ENCODE results near the gene ENTR1.
"Not testable (repeated sequence)": the region's sequence is repeated elsewhere in the genome, so short reads cannot be mapped to it uniquely, and the experiment has no call there.

The ENTR1 gene

GRCh38 chr9:136418182-136419091 is 8.0 kb upstream of the ENTR1 start:
- no peak for DNase-seq

DNA sequence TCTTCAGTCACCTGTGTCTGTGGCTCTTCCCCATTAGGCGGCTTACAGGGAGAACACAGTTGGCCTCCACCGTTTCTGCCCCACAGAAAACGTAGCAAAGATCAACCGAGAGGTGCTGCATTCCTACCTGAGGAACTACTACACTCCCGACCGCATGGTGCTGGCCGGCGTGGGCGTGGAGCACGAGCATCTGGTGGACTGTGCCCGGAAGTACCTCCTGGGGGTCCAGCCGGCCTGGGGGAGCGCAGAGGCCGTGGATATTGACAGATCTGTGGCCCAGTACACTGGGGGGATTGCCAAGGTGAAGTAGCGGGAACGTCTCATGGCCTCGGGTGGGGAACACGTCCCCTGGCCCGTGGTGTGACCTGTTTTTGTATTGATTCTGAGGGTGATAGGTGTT is 6.5 kb upstream of the ENTR1 start:
- no peak for DNase-seq

DNA sequence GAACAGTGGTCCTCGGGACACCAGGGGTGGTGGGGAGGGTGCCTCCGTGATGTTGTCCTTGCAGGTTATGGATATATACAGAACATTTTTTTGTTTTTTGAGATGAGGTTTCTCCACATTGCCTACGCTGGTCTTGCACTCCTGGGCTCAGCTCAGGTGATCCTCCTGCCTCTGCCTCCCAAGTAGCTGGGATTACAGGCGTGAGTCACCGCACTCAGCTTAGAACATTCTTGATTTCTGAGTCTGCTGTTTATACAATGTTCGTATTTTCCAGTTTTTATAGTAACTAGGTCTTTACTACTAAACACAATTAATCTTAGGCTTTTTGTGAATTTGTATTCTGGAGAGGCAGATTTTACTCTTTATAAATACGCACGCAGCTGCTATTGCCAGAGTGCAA is 6.0 kb upstream of the ENTR1 start:
- DNase-seq, result no peak

GRCh38 chr9:136412962-136413361 is 2.5 kb upstream of the ENTR1 start:
- no peak for DNase-seq

DNA sequence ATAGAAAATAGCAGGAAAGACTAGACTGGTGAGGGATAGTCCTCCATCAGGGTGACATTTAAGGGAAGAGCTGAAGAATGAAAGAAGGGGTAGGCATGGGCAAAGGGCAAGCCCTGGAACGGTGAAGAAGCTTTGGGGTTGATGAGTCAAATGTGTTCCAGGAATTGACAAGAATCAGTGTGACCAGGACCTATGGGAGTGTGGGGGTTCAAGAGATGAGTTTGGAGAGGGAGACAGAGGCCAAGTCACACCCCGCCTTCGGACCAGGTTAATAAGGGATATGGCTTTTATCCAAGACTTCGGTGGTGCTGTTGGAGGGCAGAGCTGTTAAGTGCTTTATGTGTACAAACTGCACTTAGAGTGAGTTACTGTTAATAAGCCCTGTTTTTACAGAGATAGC is 964 bp upstream of the ENTR1 start:
- DNase-seq, result peak in 1 of 3 donors; percentile 28

GRCh38 chr9:136409557-136410455 is 608 bp downstream of the ENTR1 start:
- DNase-seq, result peak; percentile 25 to 52 (median 31)

DNA sequence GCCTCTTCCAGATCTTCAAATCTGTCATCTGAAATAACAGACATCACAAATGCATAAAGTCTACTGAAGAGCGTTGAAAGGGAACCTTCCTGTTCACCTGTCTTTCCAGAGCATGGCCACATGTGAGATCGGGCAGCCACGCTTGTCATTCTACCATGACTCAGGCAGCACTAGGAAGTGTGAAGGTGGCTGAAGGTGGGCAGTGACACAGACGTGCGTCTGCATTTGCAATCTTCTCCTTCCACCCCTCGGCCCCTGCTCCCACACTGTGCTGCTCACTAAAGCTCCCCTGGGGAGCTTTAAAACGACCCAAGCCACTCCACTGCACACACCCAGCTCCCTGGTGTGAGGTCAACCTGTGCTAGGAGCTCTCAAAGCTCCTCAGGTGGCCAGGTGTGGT is 2.5 kb downstream of the ENTR1 start:
- DNase-seq, result no peak

DNA sequence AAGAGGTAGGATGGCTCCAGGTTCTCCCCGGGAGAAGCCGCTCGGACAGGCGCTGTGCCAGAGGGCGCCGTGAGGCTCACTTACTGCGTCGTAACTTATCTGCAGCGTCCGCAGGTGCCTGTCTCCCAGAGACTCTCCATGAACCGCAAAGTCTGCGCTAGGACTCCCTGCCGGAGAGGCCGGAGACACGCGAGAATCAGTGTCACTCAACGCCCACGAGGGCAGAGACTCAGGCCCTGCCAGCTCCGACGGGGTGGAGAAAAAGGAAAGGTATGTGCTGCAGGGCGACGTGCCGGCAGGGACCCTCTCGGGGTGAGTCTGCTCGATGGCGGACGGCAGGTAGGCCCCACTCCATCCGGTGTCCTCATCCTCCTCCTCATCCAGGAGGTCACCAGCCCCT is 3.4 kb downstream of the ENTR1 start:
- DNase-seq, result not testable (repeated sequence)

DNA sequence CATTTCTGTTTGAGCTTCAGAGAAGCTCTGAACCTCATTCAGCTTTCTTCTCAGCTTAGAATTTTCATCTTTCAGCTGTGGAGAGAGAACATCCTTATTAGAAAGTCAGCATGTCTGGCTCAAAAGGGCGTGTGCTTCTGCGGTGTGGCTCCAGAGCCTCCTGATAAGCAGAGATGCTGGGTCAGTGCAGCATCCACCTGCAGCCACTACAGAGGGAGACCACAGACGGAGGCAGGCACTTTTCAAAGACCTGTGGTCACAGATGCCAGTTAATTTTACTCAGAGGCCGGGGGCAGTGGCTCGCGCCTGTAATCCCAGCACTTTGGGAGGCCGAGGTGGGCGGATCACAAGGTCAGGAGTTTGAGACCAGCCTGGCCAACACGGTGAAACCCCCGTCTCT is 4.5 kb downstream of the ENTR1 start:
- DNase-seq, result not testable (repeated sequence)

DNA sequence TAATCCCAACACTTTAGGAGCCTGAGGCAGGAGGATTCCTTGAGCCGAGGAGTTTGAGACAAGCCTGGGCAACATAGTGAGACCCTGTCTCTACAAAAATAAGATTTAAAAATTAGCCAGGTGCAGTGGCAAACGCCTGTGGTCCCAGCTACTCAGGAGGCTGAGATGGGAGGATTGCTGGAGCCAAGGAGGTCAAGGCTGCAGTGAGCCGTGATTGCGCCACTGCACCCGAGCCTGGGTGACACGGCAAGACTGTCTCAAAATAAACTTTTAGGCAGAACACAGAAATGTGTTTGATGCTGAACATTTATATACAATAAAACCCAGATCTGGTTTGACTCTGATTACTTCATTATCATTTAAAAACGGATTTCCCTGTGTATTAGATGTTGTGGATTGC is 4.9 kb downstream of the ENTR1 start:
- no peak for DNase-seq

GRCh38 chr9:136404801-136405136 is 5.6 kb downstream of the ENTR1 start:
- no peak for DNase-seq

GRCh38 chr9:136403915-136404800 is 6.3 kb downstream of the ENTR1 start:
- no peak for DNase-seq

DNA sequence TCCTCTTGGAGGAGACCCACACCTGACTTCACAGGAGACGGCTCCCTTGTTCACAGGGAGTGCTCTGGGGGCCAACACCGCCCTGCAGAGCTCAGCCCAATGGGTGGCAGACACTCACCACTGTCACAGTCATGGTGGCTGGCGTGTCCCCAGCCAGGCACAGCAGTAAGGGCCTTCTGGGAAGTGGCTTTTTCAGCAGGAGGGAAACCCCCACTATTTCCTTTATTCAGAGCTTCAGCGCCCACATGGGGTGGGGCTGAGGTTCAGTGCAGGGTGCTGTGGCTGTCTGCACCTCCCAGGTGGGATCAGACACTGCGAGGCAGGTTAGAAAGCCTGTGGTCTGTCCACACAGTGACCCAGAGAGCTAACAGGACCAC is 6.9 kb downstream of the ENTR1 start:
- peak in 2 of 3 donors; percentile 16 to 23 for DNase-seq

DNA sequence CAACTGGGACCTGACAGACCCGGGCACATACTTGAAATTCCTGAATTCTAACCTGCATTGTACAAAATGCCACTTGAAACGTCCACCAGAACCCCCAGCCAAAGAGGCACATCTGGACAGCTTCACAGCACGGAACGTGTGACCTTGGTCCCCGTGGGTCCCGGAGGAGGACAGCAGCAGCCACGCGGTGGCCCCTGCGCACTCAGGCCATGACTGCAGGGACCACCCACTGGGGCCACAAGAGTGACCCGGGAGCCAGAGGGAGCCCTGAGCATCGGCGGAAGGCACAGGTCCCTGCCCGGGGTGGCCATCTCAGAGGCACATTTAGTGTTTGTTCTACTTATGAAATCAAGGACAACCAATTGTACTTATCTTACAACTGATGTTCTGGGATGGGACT is 8.3 kb downstream of the ENTR1 start:
- no peak for DNase-seq

DNA sequence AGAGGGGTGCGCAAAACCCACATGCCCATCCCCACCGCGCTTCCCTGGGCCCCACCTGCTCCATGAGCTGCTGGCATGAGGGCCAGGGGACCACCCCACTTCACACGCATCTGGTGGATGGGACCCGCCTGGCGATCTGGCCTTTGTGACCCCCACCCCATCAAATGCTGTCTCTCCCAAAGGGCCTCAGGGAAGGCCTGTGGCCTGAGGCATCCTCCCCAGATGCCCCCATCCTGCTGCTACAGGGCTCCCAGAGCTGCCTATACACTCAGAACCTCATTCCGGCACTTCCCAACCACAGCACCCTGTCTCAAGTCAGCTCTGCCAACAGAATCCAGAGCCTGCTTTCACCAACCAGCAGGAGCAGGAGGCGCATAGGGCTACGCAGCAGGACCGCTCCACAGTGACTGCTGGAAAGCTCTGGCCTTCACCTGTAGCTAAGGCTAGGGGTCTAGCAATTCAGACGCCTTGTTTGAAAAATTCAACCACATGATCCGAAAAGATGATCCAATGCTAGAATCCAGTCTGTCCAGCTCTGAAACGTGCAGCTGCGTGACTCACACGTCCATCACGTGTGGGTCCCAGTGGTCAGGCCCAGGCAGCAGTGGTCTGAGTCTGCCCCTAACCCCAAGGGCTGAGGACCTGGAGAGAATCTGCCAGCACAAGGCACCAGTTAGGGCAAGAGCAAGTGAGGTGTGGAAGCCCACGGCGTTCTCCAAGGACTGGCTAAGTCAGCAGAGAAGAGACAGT is 9.1 kb downstream of the ENTR1 start:
- DNase-seq, result no peak

DNA sequence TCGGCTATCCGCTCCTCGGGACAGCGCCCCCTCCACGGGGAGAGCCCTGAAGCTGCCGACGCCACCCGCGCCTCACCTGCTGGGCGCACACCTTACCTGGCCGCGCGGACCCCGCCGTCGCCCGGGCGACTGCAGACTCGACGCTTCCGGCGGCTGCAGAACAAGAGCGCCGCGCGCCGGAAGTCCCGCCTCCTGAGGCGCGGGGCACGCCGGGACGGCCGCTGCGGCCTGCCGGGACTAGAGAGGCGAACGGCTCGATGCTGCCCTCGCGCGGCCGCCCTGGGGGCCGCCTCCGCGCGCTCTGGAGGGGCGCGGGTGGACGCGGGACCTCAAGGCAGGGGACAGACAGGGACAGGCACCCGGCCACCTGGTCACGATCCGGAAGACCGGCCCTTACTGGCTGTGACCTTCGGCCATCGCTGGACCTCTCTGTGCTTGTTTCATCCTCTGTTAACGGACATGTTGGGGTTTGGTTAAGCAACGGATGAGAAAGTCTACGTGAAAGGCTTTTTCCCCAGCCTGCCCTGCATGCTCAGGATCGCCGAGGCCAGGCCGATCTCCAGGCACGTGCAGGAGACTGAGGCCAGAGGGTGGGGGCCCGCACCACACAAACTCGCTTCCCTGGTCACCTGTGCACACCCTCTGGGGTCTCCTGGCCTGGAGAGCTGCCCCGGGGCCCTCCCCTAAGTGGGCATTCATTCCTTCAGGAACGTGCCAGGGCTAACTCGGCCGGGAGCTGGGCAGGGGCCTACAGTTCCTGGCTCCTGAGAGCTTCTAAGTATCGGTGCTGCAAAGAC is 10.2 kb downstream of the ENTR1 start, which contains the start of gene SNAPC4:
TSS of gene SNAPC4 (minus strand) at position 133 of the 797 bp plus-strand sequence. CDS start 1,742 bp downstream, outside the sequence.
- DNase-seq, result peak; percentile 92 to 97 (median 96)

- peak; percentile 64 to 81 (median 72) for DNase-seq
These were observed 11.0 kb downstream of the ENTR1 start for GRCh38 chr9:136399176-136400037.

DNA sequence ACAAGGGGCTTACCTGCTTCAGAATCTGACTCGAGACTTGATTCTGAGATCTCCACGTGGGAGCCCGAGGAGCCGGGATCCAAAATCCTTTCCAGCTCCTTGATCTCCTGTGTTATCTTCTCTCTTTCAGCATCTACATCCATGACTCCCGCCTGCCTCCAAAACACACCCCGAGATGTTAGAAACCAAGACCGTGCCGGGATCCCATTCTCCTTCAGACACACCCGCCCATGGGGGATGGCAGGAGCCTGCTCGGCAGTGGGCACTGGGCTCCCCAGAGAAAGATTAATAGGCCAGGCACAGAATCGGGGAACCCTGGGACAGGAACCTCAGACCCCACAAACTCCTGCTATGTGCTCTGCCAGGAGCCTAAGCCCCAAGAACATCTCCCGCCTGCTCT is 12.1 kb downstream of the ENTR1 start:
- no peak for DNase-seq

GRCh38 chr9:136397643-136398042 is 12.8 kb downstream of the ENTR1 start:
- no peak for DNase-seq

DNA sequence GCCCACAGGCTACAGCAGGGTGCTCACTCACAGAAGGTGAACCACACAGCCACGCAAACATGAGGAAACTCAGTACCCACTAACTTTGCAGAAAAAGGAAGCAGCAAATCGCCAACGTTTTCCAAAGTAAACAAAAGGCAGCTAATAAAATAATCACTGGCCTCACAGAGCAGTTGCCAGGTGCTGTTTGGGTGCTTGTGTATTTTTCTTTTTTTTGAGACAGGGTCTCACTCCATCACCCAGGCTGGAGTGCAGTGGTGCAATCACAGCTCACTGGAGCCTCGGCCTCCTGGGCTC is 14.2 kb downstream of the ENTR1 start:
- no peak for DNase-seq

Measured in suppressor macrophage treated with lipopolysaccharide for 1 hour (primary cell).